ENCODE measurements around the gene PSMB4.
"Not testable (repeated sequence)": the region's sequence is repeated elsewhere in the genome, so short reads cannot be mapped to it uniquely, and the experiment has no call there.

GRCh38 chr1:151433827-151434226, 34.5 kb downstream of the PSMB4 start:
- not testable (repeated sequence) for TF ChIP-seq CTCF (IDR thresholded peaks at IDR 0.05 in 4 of 5, conservative IDR thresholded peaks at IDR 0.05 in 1 of 5); POLR2A (IDR thresholded peaks at IDR 0.05)

All from gastrocnemius medialis (tissue), 4 donors.